SK-N-SH (cell line): ENCODE results near the gene IRAK2. TPM values are rescaled to one million over a fixed set of nuclear protein-coding genes. Genes with fewer than 3 reads are reported as not detected.
A peak's percentile ranks its signal among the peaks of the same experiment; 100 is the strongest.

ENCODE experiments used
- CTCF ChIA-PET: fragments of 300-600, 350-600 bp; formaldehyde crosslinking; extraction: SDS; loops from one replicate; lab custom pipeline; 2021; lab: Yijun Ruan, JAX
- POLR2A ChIA-PET: fragments of 350-600 bp; sonication (Branson Sonifier 250); formaldehyde crosslinking; extraction: SDS; loops from one replicate; lab custom pipeline; 2020; ENCODE audit warnings: antibody characterized with exemption, inconsistent platforms; lab: Yijun Ruan, JAX
- DNase-seq: peaks from one replicate; pipeline ENCODE4 v3.0.0; 2012
- H2AFZ ChIP-seq: fragments of 200-600 bp; sonication (generic); 2 replicates; pipeline ENCODE4 v1.8.1; 2016; ENCODE audit warnings: antibody characterized with exemption, mild to moderate bottlenecking, low read depth
- H3F3A ChIP-seq: fragments of 200-600 bp; sonication (generic); replicated peaks from 2 replicates; pipeline ENCODE3; 2016; ENCODE audit warnings: antibody characterized with exemption, mild to moderate bottlenecking; ENCODE audit not compliant: insufficient read depth
- H3K27ac ChIP-seq, 2 experiments: fragments of 200-500 bp in 1 of 2; fragments of 200-600 bp in 1 of 2; sonication (Bioruptor generic) in 1 of 2; sonication (generic), shearing (Covaris generic) in 1 of 2; 2 replicates each; pipeline versions ENCODE4 v1.5.1 to v1.6.1; 2014 to 2016; ENCODE audit warnings: low read depth in 2 of 2, inconsistent platforms in 1 of 2, low read length in 1 of 2, mild to moderate bottlenecking in 1 of 2, mixed read lengths in 1 of 2
- H3K27me3 ChIP-seq: fragments of 200-600 bp; sonication (generic), shearing (Covaris generic); 2 replicates; pipeline ENCODE4 v1.6.1; 2016; ENCODE audit warnings: mixed run types; ENCODE audit not compliant: insufficient read depth
- H3K36me3 ChIP-seq, 2 experiments: fragments of 200-500 bp in 1 of 2; fragments of 200-600 bp in 1 of 2; sonication (Bioruptor generic) in 1 of 2; sonication (generic) in 1 of 2; replicated peaks in 1 of 2; 2 replicates each; pipeline versions ENCODE3 to v1.5.1; 2014 to 2016; ENCODE audit warnings: low read length in 1 of 2, mild to moderate bottlenecking in 1 of 2; ENCODE audit not compliant: insufficient read depth in 2 of 2, control insufficient read depth in 1 of 2
- H3K4me1 ChIP-seq, 2 experiments: fragments of 200-500 bp in 1 of 2; fragments of 200-600 bp in 1 of 2; sonication (Bioruptor generic) in 1 of 2; sonication (generic), shearing (Covaris generic) in 1 of 2; 2 replicates each; pipeline versions ENCODE4 v1.5.1 to v1.6.1; 2014 to 2016; ENCODE audit warnings: low read depth in 1 of 2, low read length in 1 of 2, mixed run types in 1 of 2; ENCODE audit not compliant: insufficient read depth in 2 of 2, control insufficient read depth in 1 of 2
- H3K4me2 ChIP-seq: fragments of 200-600 bp; sonication (generic), shearing (Covaris generic); 2 replicates; pipeline ENCODE4 v1.6.1; 2017; ENCODE audit warnings: mixed run types
- H3K4me3 ChIP-seq, 2 experiments: fragments of 200-500 bp in 1 of 2; fragments of 200-600 bp in 1 of 2; sonication (Bioruptor generic) in 1 of 2; sonication (generic), shearing (Covaris generic) in 1 of 2; 2 replicates each; pipeline versions ENCODE4 v1.5.1 to v1.8.1; 2014 to 2016; ENCODE audit warnings: low read depth in 2 of 2, inconsistent platforms in 1 of 2, low read length in 1 of 2, mild to moderate bottlenecking in 1 of 2, mixed read lengths in 1 of 2, moderate library complexity in 1 of 2
- H3K79me2 ChIP-seq: fragments of 200-600 bp; sonication (generic); 2 replicates; pipeline ENCODE4 v1.8.1; 2017; ENCODE audit warnings: mild to moderate bottlenecking; ENCODE audit not compliant: insufficient read depth
- H3K9ac ChIP-seq: fragments of 200-600 bp; sonication (generic); 2 replicates; pipeline ENCODE4 v1.6.1; 2017; ENCODE audit warnings: mixed run types
- H3K9me2 ChIP-seq: fragments of 200-600 bp; sonication (generic); 2 replicates; pipeline ENCODE4 v1.6.1; 2017; ENCODE audit warnings: mixed run types
- H3K9me3 ChIP-seq: fragments of 200-600 bp; sonication (generic); 2 replicates; pipeline ENCODE4 v1.6.1; 2017; ENCODE audit warnings: mixed run types, mild to moderate bottlenecking, moderate library complexity
- H4K20me1 ChIP-seq: fragments of 200-600 bp; sonication (generic); 2 replicates; pipeline ENCODE4 v1.6.1; 2017; ENCODE audit warnings: mild to moderate bottlenecking, mixed run types; ENCODE audit not compliant: insufficient read depth
- CHD2 ChIP-seq: fragments of 150-350 bp; IDR thresholded peaks from 2 replicates; pipeline ENCODE4 v1.6.1; 2018; ENCODE audit warnings: low read length; ENCODE audit not compliant: partially characterized antibody
- EP300 ChIP-seq, 2 experiments: IDR thresholded peaks; 2 replicates each; pipeline versions ENCODE4 v1.4.0 to v1.6.1; 2012; ENCODE audit warnings: borderline replicate concordance in 1 of 2, low read depth in 1 of 2, low read length in 1 of 2
- EZH2phosphoT487 ChIP-seq: fragments of 200-600 bp; sonication (generic); IDR thresholded peaks from 2 replicates; pipeline ENCODE4 v1.6.1; 2017; ENCODE audit warnings: low read depth, mixed run types, mild to moderate bottlenecking, antibody characterized with exemption, moderate library complexity, borderline replicate concordance
- FOSL2 ChIP-seq: IDR thresholded peaks from 2 replicates; pipeline ENCODE4 v1.4.0; 2012; ENCODE audit warnings: low read depth, mild to moderate bottlenecking, moderate library complexity, borderline replicate concordance
- FOXM1 ChIP-seq: IDR thresholded peaks from 2 replicates; pipeline ENCODE4 v1.4.0; 2012; ENCODE audit warnings: low read depth, mild to moderate bottlenecking
- GABPA ChIP-seq: IDR thresholded peaks from 2 replicates; pipeline ENCODE4 v1.4.0; 2012; ENCODE audit warnings: low read depth, mild to moderate bottlenecking
- MXI1 ChIP-seq: IDR thresholded peaks from 2 replicates; pipeline ENCODE4 v1.6.1; 2012; ENCODE audit warnings: mild to moderate bottlenecking, low read depth, low read length, improper control_type of control experiment
- NFIC ChIP-seq: IDR thresholded peaks from 2 replicates; pipeline ENCODE4 v1.4.0; 2012; ENCODE audit warnings: borderline replicate concordance
- POLR2AphosphoS5 ChIP-seq: IDR thresholded peaks from 2 replicates; pipeline ENCODE4 v1.6.1; 2012; ENCODE audit warnings: low read depth, low read length
- RAD21 ChIP-seq: IDR thresholded peaks from 2 replicates; pipeline ENCODE4 v1.6.1; 2012; ENCODE audit warnings: mild to moderate bottlenecking, low read length
- RCOR1 ChIP-seq: fragments of 150-350 bp; IDR thresholded peaks from 2 replicates; pipeline ENCODE4 v1.6.1; 2017; ENCODE audit warnings: antibody characterized with exemption, low read length
- SMC3 ChIP-seq: IDR thresholded peaks from 2 replicates; pipeline ENCODE4 v1.6.1; 2012; ENCODE audit warnings: low read depth, low read length, improper control_type of control experiment
- TCF12 ChIP-seq: IDR thresholded peaks from 2 replicates; pipeline ENCODE4 v1.4.0; 2012
- TEAD4 ChIP-seq: IDR thresholded peaks from 2 replicates; pipeline ENCODE4 v1.4.0; 2012; ENCODE audit warnings: mild to moderate bottlenecking, borderline replicate concordance; ENCODE audit not compliant: insufficient read depth
- WGBS: methylation state at CpG from one replicate; pipeline ENCODE4 v1.1.6; 2017; ENCODE audit warnings: low lambda C conversion rate; 5-methylcytosine and 5-hydroxymethylcytosine counted together
- polyA plus RNA-seq, 3 experiments: library from polyadenylated mRNA; depleted of rRNA; stranded (reverse); fragments of >200 nt; gene quantifications; 2 replicates each; pipeline ENCODE4 v1.2.3, GENCODE V29; 2012
- TF ChIP-seq, protein P1 (sequence below): IDR thresholded peaks from 2 replicates; pipeline ENCODE4; 2012
- TF ChIP-seq, protein P2 (sequence below): IDR thresholded peaks from 2 replicates; pipeline ENCODE4 v1.4.0; 2012; ENCODE audit warnings: low read depth
- TF ChIP-seq, protein P3 (sequence below): fragments of 200-600 bp; sonication (generic); IDR thresholded peaks from 2 replicates; pipeline ENCODE4 v1.6.1; 2017; ENCODE audit warnings: antibody characterized with exemption, mild to moderate bottlenecking, moderate library complexity
- TF ChIP-seq, protein P4 (sequence below): IDR thresholded peaks from 2 replicates; pipeline ENCODE4 v1.4.0; 2012; ENCODE audit warnings: low read depth, borderline replicate concordance

IRAK2 gene
- polyA plus RNA-seq, 1 of the 3 experiments (the other 2 are of a cell fraction): 7.7 TPM

DNA sequence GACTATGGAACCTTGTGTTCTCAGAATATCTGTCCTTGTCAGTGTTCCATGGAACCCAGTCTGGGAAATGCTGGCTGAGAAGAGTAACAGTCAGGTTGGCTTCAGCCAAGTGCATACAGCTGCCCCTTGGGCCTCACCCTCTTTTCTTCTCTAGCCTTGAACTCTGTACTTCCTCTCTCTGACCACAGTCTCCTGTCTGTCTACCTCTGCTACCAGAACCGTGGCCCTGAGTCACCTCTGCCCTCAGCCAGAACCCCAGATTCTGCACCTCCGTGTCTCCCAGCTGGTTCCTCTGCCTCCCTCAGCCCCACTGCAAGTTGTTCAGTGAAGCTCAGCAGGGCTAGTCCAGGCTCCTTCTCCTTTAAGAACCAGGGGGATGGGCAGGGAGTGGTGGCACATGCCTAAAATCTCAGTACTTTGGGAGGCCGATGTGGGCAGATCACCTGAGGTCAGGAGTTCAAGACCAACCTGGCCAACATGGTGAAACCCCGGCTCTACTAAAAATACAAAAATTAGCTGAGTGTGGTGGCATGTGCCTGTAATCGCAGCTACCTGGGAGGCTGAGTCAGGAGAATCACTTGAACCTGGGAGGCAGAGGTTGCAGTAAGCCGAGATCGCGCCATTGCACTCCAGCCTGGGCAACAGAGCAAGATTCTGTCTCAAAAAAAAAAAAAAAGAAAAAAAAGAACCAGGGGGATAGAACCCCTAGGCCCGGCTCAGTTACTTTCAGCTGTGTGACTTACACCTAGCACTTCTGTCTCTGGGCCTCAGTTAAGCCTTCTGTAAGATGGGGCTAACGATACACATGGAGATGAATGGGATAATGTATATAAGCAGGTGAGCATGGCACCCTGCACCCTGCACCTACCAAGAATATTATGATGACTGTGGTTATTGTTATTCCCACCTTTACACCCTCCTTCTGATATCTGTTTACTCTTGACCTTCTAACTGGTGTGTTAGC, 59.2 kb downstream of the IRAK2 start (continued):
- no peak for TF ChIP-seq EP300 (IDR thresholded peaks at IDR 0.05; ENCODE audit: borderline replicate concordance in 1 of 2, low read depth in 1 of 2, low read length in 1 of 2)
- TF ChIP-seq, all 33 proteins: peak for 0

- peaks cover 0 to 16% of the 10 kb centered on the region in 2 experiments for H3K36me3 ChIP-seq
- 88% methylated on average over 4 of the region's 4 CpGs for WGBS
- TF ChIP-seq TEAD4 (no peak), SMC3 (peak; percentile 93), FOSL2 (no peak), GABPA (0 out of 2 replicates have a peak, but pooled peaks have one; percentile 14), CHD2 (no peak), NFIC (peak; percentile 98), TCF12 (peak; percentile 30; the same call in 1 of the 2 replicates), RAD21 (peak; percentile 92), RCOR1 (0 out of 2 replicates have a peak, but pooled peaks have one; percentile 38), MXI1 (peak; percentile 46; the same call in 1 of the 2 replicates), POLR2AphosphoS5 (peak; percentile 27; the same call in 1 of the 2 replicates), EZH2phosphoT487 (no peak), FOXM1 (no peak)
- TF ChIP-seq, protein P1, sequence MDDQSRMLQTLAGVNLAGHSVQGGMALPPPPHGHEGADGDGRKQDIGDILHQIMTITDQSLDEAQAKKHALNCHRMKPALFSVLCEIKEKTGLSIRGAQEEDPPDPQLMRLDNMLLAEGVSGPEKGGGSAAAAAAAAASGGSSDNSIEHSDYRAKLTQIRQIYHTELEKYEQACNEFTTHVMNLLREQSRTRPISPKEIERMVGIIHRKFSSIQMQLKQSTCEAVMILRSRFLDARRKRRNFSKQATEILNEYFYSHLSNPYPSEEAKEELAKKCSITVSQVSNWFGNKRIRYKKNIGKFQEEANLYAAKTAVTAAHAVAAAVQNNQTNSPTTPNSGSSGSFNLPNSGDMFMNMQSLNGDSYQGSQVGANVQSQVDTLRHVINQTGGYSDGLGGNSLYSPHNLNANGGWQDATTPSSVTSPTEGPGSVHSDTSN: 0 out of 2 replicates have a peak, but pooled peaks have one; percentile 39
- TF ChIP-seq, protein P2, sequence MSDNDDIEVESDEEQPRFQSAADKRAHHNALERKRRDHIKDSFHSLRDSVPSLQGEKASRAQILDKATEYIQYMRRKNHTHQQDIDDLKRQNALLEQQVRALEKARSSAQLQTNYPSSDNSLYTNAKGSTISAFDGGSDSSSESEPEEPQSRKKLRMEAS: 0 out of 2 replicates have a peak, but pooled peaks have one; percentile 21
- TF ChIP-seq, protein P3, sequence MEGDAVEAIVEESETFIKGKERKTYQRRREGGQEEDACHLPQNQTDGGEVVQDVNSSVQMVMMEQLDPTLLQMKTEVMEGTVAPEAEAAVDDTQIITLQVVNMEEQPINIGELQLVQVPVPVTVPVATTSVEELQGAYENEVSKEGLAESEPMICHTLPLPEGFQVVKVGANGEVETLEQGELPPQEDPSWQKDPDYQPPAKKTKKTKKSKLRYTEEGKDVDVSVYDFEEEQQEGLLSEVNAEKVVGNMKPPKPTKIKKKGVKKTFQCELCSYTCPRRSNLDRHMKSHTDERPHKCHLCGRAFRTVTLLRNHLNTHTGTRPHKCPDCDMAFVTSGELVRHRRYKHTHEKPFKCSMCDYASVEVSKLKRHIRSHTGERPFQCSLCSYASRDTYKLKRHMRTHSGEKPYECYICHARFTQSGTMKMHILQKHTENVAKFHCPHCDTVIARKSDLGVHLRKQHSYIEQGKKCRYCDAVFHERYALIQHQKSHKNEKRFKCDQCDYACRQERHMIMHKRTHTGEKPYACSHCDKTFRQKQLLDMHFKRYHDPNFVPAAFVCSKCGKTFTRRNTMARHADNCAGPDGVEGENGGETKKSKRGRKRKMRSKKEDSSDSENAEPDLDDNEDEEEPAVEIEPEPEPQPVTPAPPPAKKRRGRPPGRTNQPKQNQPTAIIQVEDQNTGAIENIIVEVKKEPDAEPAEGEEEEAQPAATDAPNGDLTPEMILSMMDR: peak; percentile 91
- TF ChIP-seq, protein P4, sequence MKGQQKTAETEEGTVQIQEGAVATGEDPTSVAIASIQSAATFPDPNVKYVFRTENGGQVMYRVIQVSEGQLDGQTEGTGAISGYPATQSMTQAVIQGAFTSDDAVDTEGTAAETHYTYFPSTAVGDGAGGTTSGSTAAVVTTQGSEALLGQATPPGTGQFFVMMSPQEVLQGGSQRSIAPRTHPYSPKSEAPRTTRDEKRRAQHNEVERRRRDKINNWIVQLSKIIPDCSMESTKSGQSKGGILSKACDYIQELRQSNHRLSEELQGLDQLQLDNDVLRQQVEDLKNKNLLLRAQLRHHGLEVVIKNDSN: no peak
- TF ChIP-seq, all 33 proteins: peak for 11
- ChIA-PET CTCF (interaction anchor here (0.9 to 1.3 kb wide), 2 partner anchors 60 to 292 kb away, joined by 4 read pairs; no protein-coding TSS in a partner anchor), POLR2A (no interaction called here)
- Histone ChIP-seq H3K27ac (no peak overlapping the region; a peak in 1 of 4 replicates), H3K4me1 (0 out of 4 replicates have a peak, but pooled peaks cover 0 to 3% of the 10 kb centered on the region in 2 experiments), H3K9ac (no peak overlapping the region), H3K4me3 (no peak overlapping the region; a peak in 1 of 4 replicates), H3K9me3 (no peaks in the 10 kb centered on the region), H3K4me2 (no peak overlapping the region), H3K79me2 (no peaks in the 10 kb centered on the region), H3K27me3 (no peaks in the 10 kb centered on the region), H3K9me2 (no peaks in the 10 kb centered on the region), H3F3A (peaks cover 17% of the 10 kb centered on the region), H4K20me1 (no peaks in the 10 kb centered on the region), H2AFZ (no peak overlapping the region)
- DNase-seq: peak; percentile 86
Observed at GRCh38 chr3:10224794-10225665, 60.3 kb downstream of the IRAK2 start.
